Spinal cord (tissue), 10 donors: ENCODE data around the gene PAX2. TPM values are rescaled to one million over a fixed set of nuclear protein-coding genes. Genes with fewer than 3 reads are reported as not detected.

ENCODE experiments used
- DNase-seq, 6 donors: peaks; one replicate each; pipeline versions ENCODE4 v3.0.0 to v3.0.0-alpha.2; 2013 to 2015; ENCODE audit warnings: low spot score in 6 of 6, low read depth in 4 of 6
- H3K27ac ChIP-seq: one replicate; pipeline ENCODE4 v1.5.1; 2013; ENCODE audit warnings: low read depth, low read length, control low read depth
- H3K27me3 ChIP-seq: one replicate; pipeline ENCODE4 v1.6.1; 2013; ENCODE audit warnings: low read length; ENCODE audit not compliant: control insufficient read depth, insufficient read depth
- H3K36me3 ChIP-seq: one replicate; pipeline ENCODE4 v1.6.1; 2013; ENCODE audit warnings: low read length; ENCODE audit not compliant: control insufficient read depth, insufficient read depth
- H3K4me1 ChIP-seq: one replicate; pipeline ENCODE4 v1.6.1; 2013; ENCODE audit warnings: low read length; ENCODE audit not compliant: control insufficient read depth, insufficient read depth
- H3K4me3 ChIP-seq: one replicate; pipeline ENCODE4 v1.5.1; 2013; ENCODE audit warnings: low read depth, low read length, control low read depth
- H3K9me3 ChIP-seq: one replicate; pipeline ENCODE4 v1.6.1; 2013; ENCODE audit warnings: low read length; ENCODE audit not compliant: control insufficient read depth, insufficient read depth
- WGBS: methylation state at CpG from one replicate; pipeline ENCODE4 v1.1.5; 2013; ENCODE audit warnings: missing lambda C conversion rate; ENCODE audit not compliant: insufficient coverage; 5-methylcytosine and 5-hydroxymethylcytosine counted together
- polyA plus RNA-seq, 2 donors: library from polyadenylated mRNA; unstranded; fragments of 120-200 nt; gene quantifications; one replicate each; pipeline ENCODE4 v1.2.1, GENCODE V29; 2013; ENCODE audit not compliant: insufficient read length in 2 of 2
- total RNA-seq, 2 donors: library from RNA; depleted of rRNA in 1 of 2; stranded (reverse); fragments of 120-200 nt in 1 of 2; fragments of >200 nt in 1 of 2; gene quantifications; one replicate each; pipeline versions ENCODE4 v1.2.3 to v1.2.4, GENCODE V29; 2013 to 2014
- donor health status: healthy.

Gene PAX2
- total and polyA plus RNA-seq, 4 donors = 1.9 to 54.8 (median 29.3) TPM

DNA sequence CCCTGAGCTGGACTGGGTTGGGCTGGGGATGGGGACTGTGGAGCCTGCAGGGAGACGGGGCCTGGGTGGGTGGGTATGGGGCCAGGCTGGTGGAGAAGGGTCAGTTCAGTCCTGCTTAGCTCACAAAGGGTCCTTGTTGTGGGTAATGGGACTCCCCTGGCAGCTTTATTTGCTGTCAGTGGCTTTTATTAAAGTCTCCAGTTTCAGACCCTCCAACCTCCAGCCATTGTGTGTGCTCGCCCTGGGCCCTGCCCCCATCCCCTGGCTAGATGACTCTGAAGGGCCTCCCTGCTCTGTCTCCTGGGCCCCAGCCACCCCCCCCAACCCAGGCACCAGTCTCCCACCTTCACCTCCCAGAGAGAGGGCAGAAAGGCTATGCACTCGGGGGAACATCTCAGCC, 123.0 kb downstream of the PAX2 start:
- 59% methylated on average over 2 of the region's 3 CpGs for WGBS
- H3K36me3 ChIP-seq = no peaks in the 10 kb centered on the region

DNA sequence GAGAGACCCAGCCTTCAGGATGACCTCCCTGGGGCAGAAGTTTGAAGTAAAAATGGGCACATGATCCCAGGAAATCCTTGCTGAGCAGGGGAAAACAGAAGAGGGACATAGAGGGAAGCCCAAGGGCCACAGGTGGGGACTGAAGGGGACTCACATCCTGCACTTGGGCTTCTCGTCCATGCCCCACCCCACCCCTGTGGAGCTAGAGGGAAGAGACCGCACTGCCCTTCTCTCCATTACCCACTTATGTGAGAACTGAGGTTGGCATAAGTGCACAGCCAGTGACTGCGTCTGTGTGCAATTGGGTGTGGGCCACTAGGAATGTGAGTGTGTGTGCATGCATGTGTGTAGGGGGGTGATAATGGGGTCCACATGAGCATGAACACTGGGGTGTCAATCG, 124.0 kb downstream of the PAX2 start:
- WGBS = 95% methylated on average over 2 of the region's 4 CpGs

More for the DNA sequence above, 123.0 kb downstream of the PAX2 start:
- peaks cover 16% of the 10 kb centered on the region for H3K27me3 ChIP-seq
- no peak for DNase-seq
- H3K4me3 ChIP-seq = no peak overlapping the region
- H3K4me1 ChIP-seq = peaks cover 42% of the 10 kb centered on the region
- no peak overlapping the region for H3K27ac ChIP-seq
- H3K9me3 ChIP-seq = no peaks in the 10 kb centered on the region

DNA sequence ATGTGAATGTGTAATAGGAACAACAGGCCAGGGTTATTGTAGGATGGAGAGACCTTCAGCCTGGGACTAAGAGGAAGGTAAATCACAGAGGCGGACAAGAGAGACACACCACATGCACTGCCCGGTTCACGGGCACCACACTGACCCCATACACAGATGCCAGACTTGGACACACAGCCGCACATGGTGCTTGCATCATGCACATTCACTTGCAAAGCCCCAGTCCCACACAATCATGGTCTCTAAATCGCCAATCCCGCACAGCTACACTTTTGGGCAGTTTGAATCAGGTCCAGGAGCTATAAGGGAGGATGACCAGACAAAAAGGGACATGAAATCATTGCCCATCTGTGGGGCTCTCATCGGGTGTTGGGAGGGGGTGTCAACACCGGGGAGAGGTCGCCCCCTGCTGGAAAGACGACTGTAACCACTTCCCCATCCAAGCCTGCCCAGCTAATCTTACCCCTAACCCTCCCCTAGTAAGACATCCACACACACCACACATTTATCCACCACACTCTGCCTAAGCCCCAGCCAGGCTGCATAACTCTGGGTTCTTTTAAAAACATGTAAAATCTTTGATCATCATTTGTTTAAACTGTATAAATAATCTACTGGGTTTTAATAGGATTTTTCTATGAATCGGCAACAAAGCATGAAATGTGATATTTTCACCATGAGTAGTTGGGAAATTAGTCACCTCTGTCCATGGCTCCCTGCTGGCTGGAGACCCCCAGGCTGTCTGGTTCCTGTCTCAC, 126.8 kb downstream of the PAX2 start:
- H3K27ac ChIP-seq = no peak overlapping the region
- no peak overlapping the region for H3K4me3 ChIP-seq
- peak in 2 of 6 donors; percentile 55 to 86 for DNase-seq
- WGBS = 33% methylated on average over 5 of the region's 11 CpGs
- H3K36me3 ChIP-seq = no peaks in the 10 kb centered on the region
- H3K4me1 ChIP-seq = peaks cover 19% of the 10 kb centered on the region
- peaks cover 6% of the 10 kb centered on the region for H3K27me3 ChIP-seq
- no peaks in the 10 kb centered on the region for H3K9me3 ChIP-seq

More for the DNA sequence above, 124.0 kb downstream of the PAX2 start:
- no peak for DNase-seq
- H3K4me3 ChIP-seq = no peak overlapping the region
- no peaks in the 10 kb centered on the region for H3K9me3 ChIP-seq
- H3K36me3 ChIP-seq = no peaks in the 10 kb centered on the region
- no peak overlapping the region for H3K27ac ChIP-seq
- H3K4me1 ChIP-seq = peaks cover 41% of the 10 kb centered on the region
- H3K27me3 ChIP-seq = peaks cover 16% of the 10 kb centered on the region

DNA sequence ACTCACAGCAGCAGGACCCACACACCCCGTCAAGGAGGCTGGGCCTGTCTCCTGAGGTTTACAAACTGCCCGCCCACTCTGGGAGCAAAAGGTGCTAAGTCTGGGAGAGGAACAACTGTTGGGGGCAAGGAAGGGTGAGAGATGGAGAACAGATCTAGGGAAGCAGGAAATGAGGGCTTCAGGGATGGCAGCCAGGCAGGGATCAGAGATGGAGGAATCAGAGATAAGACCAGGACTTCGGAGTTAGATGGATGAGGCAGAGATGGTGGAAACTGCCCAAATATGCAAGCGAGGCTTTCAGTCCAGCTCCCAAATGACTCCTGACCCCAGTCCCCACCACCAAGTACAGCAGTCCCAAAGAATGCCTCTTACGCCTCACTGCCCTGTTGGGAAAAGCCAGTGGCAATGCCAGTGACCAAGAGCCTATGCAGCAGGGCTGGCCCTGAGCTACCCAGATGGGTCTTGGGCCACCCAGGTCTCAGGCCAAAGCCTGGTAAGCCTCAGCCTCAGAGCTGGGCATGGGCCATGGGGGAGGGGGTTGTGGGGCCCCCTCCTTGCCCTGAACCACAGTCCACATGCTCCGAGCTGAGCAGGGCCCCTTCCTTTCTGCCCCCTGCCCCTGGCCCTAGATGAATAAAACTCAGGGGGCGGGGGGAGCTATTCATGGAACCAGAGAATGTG, 127.9 kb downstream of the PAX2 start:
- Histone ChIP-seq H3K36me3 (no peaks in the 10 kb centered on the region), H3K27me3 (peaks cover 2% of the 10 kb centered on the region), H3K4me1 (peaks cover 20% of the 10 kb centered on the region), H3K27ac (no peak overlapping the region), H3K9me3 (no peaks in the 10 kb centered on the region), H3K4me3 (no peak overlapping the region)
- DNase-seq = no peak
- 62% methylated on average over 3 of the region's 7 CpGs for whole genome bisulfite sequencing

DNA sequence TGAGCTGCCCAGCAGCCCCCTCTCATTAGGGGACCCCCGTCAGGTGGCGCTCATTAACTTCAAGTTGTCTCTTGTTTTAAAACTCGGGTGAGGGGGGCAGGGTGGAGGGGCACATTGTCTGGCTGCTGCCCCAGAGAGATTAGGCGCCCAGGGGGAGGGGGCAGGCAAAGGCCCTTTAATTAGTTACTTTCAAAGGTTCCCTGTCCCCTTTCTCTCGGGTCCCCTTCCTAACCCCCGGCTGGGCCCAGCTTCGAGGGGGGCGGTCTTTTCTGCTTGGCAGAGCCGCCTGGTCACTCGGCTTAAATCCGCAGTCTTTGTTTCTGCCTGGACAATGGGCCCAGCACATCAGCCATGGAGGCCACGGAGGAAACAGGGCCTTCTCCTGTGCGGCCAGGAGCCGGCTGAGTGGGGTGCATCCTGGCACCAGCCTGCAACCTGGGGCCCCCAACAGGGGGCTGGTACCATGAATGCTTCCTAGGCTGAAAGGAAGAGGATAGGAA, 128.5 kb downstream of the PAX2 start:
- H3K4me1 ChIP-seq = peaks cover 21% of the 10 kb centered on the region
- no peaks in the 10 kb centered on the region for H3K9me3 ChIP-seq
- WGBS = 32% methylated on average over 11 of the region's 14 CpGs
- no peaks in the 10 kb centered on the region for H3K36me3 ChIP-seq
- DNase-seq = peak in 1 of 6 donors; percentile 28
- no peak overlapping the region for H3K27ac ChIP-seq
- no peak overlapping the region for H3K4me3 ChIP-seq
- peaks cover 2% of the 10 kb centered on the region for H3K27me3 ChIP-seq

DNA sequence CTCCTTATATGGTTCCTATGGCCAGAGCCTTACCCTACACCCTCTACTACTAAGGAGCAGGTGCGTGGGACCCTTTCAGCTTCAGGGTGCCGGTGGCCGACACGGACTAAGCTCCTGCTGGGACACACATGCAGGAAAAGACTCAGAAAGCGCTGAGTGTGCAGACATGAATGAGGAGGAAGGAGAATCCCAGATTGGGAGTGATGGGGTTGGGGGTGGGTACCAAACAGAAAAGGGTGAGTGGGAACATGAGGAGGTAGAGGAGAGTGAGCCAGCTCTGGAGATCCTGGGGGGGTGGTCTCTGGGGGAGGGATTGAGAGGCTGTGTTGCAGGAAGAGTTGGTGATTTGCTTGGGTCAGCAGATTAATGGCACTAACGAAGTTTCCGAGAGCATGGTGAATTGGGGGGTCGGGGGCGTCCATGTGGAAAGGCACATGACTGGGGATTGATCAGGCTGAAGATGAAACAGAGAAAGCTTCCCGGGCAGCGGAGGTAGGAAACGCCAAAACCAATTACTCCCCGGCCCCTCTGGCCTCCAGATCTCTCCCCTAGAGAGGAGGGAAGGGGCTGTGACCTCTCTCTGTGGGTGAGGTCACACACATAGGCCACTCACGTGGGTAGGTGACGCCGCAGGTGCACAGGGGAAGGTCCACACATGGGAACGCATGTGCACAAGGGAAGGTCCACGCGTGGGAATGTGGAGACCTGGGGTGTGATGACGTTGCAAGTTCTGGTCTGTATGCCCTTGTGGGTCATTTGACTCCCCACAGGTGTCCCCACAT, 129.5 kb downstream of the PAX2 start:
- H3K27ac ChIP-seq = no peak overlapping the region
- H3K4me3 ChIP-seq = no peak overlapping the region
- 68% methylated on average over 16 of the region's 20 CpGs for WGBS
- peaks cover 2% of the 10 kb centered on the region for H3K27me3 ChIP-seq
- H3K4me1 ChIP-seq = peaks cover 25% of the 10 kb centered on the region
- no peaks in the 10 kb centered on the region for H3K9me3 ChIP-seq
- no peak for DNase-seq
- H3K36me3 ChIP-seq = no peaks in the 10 kb centered on the region

DNA sequence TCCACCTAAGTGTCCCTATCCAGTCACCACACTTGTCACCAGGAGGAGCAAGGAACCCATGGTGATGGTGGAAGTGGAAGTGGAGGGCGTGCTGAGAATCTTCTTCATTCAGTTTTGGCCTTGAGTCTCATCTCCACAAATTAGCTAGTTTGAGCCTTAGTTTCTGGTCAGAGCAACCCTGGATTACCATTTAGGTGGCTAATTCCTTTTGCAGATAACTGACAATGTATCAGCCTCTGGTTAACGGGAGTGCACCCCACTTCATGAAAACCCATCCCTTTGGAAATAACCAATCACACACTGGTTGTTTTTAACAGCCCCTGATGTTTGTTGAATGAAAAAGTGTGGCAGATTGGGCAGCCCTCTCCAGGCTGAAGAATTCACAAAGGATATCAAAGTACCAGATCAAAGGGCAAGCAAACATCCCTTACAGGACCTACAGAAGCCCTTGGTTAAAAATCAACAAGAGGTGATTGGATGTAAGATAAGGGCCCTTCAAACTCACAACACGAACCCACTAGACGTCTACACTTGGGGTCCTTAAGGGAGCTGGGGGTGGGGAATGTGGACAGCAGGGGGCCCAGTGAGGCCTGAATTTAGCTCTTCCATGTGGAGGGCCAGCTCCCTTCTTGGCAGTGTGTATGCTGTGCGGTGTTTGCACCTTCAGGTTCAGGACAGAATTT, 130.2 kb downstream of the PAX2 start:
- Histone ChIP-seq H3K4me3 (no peak overlapping the region), H3K9me3 (no peaks in the 10 kb centered on the region), H3K36me3 (no peaks in the 10 kb centered on the region), H3K27ac (no peak overlapping the region), H3K27me3 (peaks cover 2% of the 10 kb centered on the region), H3K4me1 (peaks cover 25% of the 10 kb centered on the region)
- WGBS = 64% methylated on average over 3 of the region's 5 CpGs
- DNase-seq = no peak

DNA sequence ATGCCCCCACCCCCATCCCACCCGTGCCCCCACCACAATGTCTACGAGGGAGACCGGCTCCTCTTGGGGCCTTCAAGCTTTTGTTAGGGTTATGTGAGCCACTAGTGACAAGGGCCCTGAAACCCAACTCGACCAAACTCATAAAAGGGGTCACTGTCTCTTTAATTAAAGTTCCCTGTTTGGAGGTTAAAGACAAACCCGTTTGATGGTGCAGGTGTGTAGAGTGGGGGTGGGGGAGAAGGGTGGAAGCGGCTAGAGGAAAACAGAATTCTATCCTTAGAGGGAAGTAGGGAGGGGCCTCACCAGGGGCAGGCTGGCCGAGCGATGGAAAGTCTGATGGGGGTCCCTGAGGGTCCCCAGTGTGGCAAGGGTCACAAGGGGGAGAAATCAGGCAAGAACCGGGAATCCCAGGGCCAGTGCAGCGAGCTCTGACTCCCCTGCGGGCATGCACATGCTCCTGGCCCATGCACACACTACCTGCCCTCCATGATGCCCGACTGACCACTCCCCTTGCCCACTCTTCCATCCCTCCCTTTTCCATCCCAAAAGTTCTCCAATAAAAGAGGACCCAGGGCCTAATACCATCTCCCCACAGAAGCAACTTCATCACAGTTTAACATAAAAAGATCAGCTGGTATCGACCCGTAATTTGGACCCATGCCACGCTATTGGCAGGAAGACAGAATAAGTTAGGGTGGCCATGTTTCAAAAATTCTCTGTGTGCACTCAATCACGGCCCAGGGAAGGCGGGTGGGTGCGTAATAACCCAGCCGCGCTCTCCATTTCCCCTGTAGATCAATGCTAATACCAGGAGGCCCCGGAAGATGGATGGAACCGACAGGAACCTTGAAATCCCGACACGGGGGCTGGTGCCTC, 131.4 kb downstream of the PAX2 start:
- WGBS = 57% methylated on average over 18 of the region's 24 CpGs
- Histone ChIP-seq H3K27me3 (peaks cover 2% of the 10 kb centered on the region), H3K4me1 (peaks cover 33% of the 10 kb centered on the region), H3K9me3 (no peaks in the 10 kb centered on the region), H3K4me3 (no peak overlapping the region), H3K36me3 (no peaks in the 10 kb centered on the region), H3K27ac (no peak overlapping the region)
- peak in 2 of 6 donors; percentile 62 to 64 for DNase-seq
